ENCODE measurements around the gene MED15.

MED15 gene

DNA sequence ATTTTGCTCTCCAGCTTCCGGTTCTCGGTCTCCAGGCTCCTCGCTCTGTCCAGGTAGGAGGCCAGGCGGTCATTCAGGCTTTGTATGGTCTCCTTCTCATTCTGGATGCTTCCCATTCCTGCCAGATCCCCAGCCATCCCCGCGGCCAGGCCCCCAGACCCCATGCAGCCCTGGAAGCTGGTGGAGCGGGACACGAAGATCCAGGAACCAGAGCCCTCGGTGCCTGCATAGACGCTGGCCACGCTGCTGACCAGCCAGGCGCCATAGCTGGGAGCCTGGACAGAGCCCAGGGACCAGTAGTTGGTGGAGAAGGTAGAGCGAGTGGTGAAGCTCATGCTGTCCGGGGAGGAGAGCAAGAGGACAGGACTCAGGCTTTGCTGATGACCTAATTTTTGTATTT, 23.6 kb upstream of the MED15 start:
- no peak overlapping the region for H3K27ac ChIP-seq
- H3K36me3 ChIP-seq: peaks cover 23% of the 10 kb centered on the region
- H3K4me3 ChIP-seq (ENCODE audit: low read depth, low read length): no peak overlapping the region
- no peaks in the 10 kb centered on the region for H3K9me3 ChIP-seq (ENCODE audit: severe bottlenecking)
- DNase-seq: no peak
- no peaks in the 10 kb centered on the region for H3K27me3 ChIP-seq (ENCODE audit: insufficient read depth, low read depth, severe bottlenecking)
- TF ChIP-seq, protein P1, sequence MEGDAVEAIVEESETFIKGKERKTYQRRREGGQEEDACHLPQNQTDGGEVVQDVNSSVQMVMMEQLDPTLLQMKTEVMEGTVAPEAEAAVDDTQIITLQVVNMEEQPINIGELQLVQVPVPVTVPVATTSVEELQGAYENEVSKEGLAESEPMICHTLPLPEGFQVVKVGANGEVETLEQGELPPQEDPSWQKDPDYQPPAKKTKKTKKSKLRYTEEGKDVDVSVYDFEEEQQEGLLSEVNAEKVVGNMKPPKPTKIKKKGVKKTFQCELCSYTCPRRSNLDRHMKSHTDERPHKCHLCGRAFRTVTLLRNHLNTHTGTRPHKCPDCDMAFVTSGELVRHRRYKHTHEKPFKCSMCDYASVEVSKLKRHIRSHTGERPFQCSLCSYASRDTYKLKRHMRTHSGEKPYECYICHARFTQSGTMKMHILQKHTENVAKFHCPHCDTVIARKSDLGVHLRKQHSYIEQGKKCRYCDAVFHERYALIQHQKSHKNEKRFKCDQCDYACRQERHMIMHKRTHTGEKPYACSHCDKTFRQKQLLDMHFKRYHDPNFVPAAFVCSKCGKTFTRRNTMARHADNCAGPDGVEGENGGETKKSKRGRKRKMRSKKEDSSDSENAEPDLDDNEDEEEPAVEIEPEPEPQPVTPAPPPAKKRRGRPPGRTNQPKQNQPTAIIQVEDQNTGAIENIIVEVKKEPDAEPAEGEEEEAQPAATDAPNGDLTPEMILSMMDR (IDR thresholded peaks at IDR 0.05; ENCODE audit: low read depth, low read length): no peak

- no peak overlapping the region for H3K4me3 ChIP-seq (ENCODE audit: low read depth, low read length)
- no peaks in the 10 kb centered on the region for H3K9me3 ChIP-seq (ENCODE audit: severe bottlenecking)
- H3K27me3 ChIP-seq (ENCODE audit: insufficient read depth, low read depth, severe bottlenecking): no peaks in the 10 kb centered on the region
- H3K36me3 ChIP-seq: peaks cover 26% of the 10 kb centered on the region
- H3K27ac ChIP-seq: no peak overlapping the region
- TF ChIP-seq, protein P1 (IDR thresholded peaks at IDR 0.05; ENCODE audit: low read depth, low read length): no peak
- no peak for DNase-seq
These were observed 22.3 kb upstream of the MED15 start for GRCh38 chr22:20484948-20485683.

DNA sequence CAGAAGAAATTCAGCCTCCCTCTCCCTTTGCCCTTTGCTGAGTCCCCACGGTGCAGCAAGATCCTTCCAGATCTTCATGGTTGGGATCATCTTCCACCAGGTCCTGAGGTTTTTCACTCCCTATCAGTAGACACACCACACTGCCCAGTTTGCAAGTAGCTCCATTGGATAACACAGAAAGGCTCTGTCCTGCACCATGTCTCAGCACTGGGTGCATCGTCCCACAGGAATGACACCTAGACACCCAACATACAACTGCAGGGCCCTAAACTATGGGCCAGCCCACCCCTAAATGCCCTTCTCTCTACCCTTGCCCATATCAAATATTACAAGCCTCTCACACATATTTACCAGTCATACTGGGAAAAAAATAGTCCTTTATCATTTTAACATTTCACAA, 21.2 kb upstream of the MED15 start:
- no peaks in the 10 kb centered on the region for H3K9me3 ChIP-seq (ENCODE audit: severe bottlenecking)
- H3K36me3 ChIP-seq: peaks cover 28% of the 10 kb centered on the region
- H3K27me3 ChIP-seq (ENCODE audit: insufficient read depth, low read depth, severe bottlenecking): no peaks in the 10 kb centered on the region
- no peak overlapping the region for H3K4me3 ChIP-seq (ENCODE audit: low read depth, low read length)
- DNase-seq: no peak
- H3K27ac ChIP-seq: no peak overlapping the region
- TF ChIP-seq, protein P1 (IDR thresholded peaks at IDR 0.05; ENCODE audit: low read depth, low read length): no peak

GRCh38 chr22:20487715-20488114, 19.7 kb upstream of the MED15 start:
- Histone ChIP-seq H3K27me3 (ENCODE audit: insufficient read depth, low read depth, severe bottlenecking) (no peaks in the 10 kb centered on the region), H3K4me3 (ENCODE audit: low read depth, low read length) (no peak overlapping the region), H3K9me3 (ENCODE audit: severe bottlenecking) (no peaks in the 10 kb centered on the region), H3K27ac (no peak overlapping the region), H3K36me3 (peaks cover 28% of the 10 kb centered on the region)
- DNase-seq: no peak
- TF ChIP-seq, protein P1 (IDR thresholded peaks at IDR 0.05; ENCODE audit: low read depth, low read length): no peak

GRCh38 chr22:20488946-20489345, 18.5 kb upstream of the MED15 start:
- H3K36me3 ChIP-seq: peaks cover 22% of the 10 kb centered on the region

More at GRCh38 chr22:20488946-20489345, 18.5 kb upstream of the MED15 start:
- Histone ChIP-seq H3K4me3 (ENCODE audit: low read depth, low read length) (no peak overlapping the region), H3K9me3 (ENCODE audit: severe bottlenecking) (no peaks in the 10 kb centered on the region), H3K27ac (no peak overlapping the region), H3K27me3 (ENCODE audit: insufficient read depth, low read depth, severe bottlenecking) (no peaks in the 10 kb centered on the region)
- TF ChIP-seq, protein P1 (IDR thresholded peaks at IDR 0.05; ENCODE audit: low read depth, low read length): no peak
- no peak for DNase-seq

Data from WERI-Rb-1 (cell line).